NOMO-1 (cell line): ENCODE measurements around the gene AREL1.
A peak's percentile ranks its signal among the peaks of the same experiment; 100 is the strongest.

Experiments
- DNase-seq, 2 experiments: peaks; one replicate each; lab custom pipeline; 2025; ENCODE audit not compliant: unreplicated experiment in 2 of 2; lab: John Stamatoyannopoulos, UW

AREL1 gene

DNA sequence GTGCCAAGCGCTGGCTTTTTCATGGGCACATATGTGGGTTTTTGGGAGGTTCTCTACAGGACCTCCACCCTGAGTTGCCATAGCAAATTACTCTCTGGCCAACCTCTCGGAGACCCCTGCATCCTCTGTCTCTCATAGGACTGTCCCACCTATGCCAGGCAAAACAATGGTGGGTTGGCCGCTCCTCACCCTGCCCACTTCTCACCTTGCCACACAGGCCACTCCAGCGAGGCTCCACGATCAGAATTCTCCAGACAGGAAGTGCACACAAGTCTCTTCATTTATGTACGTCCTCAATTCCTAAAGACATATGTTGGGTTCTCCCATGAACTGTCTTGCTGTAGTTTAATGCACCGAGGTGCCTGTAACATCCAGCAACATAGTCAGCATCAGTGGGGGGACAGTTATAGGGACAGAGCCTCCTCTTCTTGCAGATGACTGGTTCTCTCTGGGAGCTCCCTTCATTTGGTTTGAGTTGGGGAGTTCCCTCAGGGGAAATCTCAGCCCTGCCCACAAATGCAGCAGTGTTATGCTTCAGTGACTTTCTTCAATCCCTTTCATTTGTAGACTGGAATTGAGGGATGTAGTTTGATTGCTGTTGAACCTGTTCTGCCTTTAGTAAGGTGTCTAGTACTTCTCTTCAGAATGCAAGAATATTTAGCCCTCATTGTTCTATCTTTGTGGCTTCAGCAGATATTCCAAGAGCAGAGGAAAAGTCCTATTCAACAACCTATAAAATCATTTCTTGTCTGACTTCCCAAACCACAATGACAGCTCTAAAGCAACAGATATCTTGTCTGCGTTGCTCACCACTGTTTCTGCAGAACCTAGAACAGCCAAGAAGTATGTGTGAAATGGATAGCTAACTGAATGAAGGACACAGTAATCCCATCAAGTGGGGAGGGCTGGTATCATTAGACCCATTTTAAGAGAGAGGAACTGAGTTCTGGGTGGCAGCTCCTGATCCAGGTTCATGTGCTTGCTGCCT, 98.1 kb downstream of the AREL1 start:
- no peak for DNase-seq

GRCh38 chr14:74613211-74613914, 99.5 kb downstream of the AREL1 start:
- no peak for DNase-seq

- DNase-seq: peak; percentile 77 to 84
Observed at GRCh38 chr14:74612350-74613021, 100.4 kb downstream of the AREL1 start.

GRCh38 chr14:74611650-74612349, 101.1 kb downstream of the AREL1 start, which contains the start of gene LTBP2:
LTBP2 (minus strand) TSS chr14:74612237; CDS start chr14:74611944, 293 bp downstream.
- DNase-seq: no peak
